K562 (cell line): ENCODE measurements around the gene ILK. TPM values are rescaled to one million over a fixed set of nuclear protein-coding genes. Genes with fewer than 3 reads are reported as not detected.
A peak's percentile ranks its signal among the peaks of the same experiment; 100 is the strongest.

ENCODE experiments used
- EP300 ChIP-seq: IDR thresholded peaks from 2 replicates; pipeline ENCODE4 v1.6.1; 2012; ENCODE audit warnings: low read length, improper control_type of control experiment
- EP400 ChIP-seq: fragments of 450-650 bp; IDR thresholded peaks from 2 replicates; pipeline ENCODE4 v1.6.1; 2017; ENCODE audit warnings: antibody characterized with exemption, mild to moderate bottlenecking, moderate library complexity
- FOS ChIP-seq: IDR thresholded peaks from 3 replicates; pipeline ENCODE4 v1.6.1; 2011; ENCODE audit not compliant: insufficient read length; ENCODE audit errors: extremely low read depth
- FOSL1 ChIP-seq: fragments of 200-800 bp; sonication (Bioruptor generic); conservative IDR thresholded peaks from 2 replicates; pipeline ENCODE4 v1.6.1; 2016; ENCODE audit warnings: missing genetic modification characterization, missing compliant biosample characterization
- FOXA1 ChIP-seq: fragments of 450-650 bp; IDR thresholded peaks from 2 replicates; pipeline ENCODE4 v1.6.1; 2016; ENCODE audit warnings: mild to moderate bottlenecking, borderline replicate concordance
- FOXJ2 ChIP-seq: fragments of 200-800 bp; sonication (Bioruptor generic); IDR thresholded peaks from 2 replicates; pipeline ENCODE4 v1.6.1; 2016; ENCODE audit warnings: missing genetic modification characterization, missing compliant biosample characterization
- FOXK1 ChIP-seq: sonication (generic); formaldehyde crosslinking; IDR thresholded peaks from 2 replicates; pipeline ENCODE4 v1.8.0; 2022; ENCODE audit warnings: missing genetic modification reagents, mild to moderate bottlenecking, borderline replicate concordance
- HNRNPL ChIP-seq: fragments of 200-400 bp; formaldehyde crosslinking; IDR thresholded peaks from 2 replicates; pipeline ENCODE4 v1.6.1; 2017; ENCODE audit warnings: low read depth, mild to moderate bottlenecking, low read length
- L3MBTL2 ChIP-seq: fragments of 450-650 bp; IDR thresholded peaks from 2 replicates; pipeline ENCODE4 v1.6.1; 2016; ENCODE audit warnings: mild to moderate bottlenecking, moderate library complexity
- NR2C2 ChIP-seq, 2 experiments: fragments of 200-800 bp in 1 of 2; sonication (Bioruptor generic) in 1 of 2; sonication (generic) in 1 of 2; formaldehyde crosslinking in 1 of 2; IDR thresholded peaks; 2 replicates each; pipeline versions ENCODE4 v1.6.1 to v1.8.0; 2016 to 2022; ENCODE audit warnings: mild to moderate bottlenecking in 1 of 2, missing compliant biosample characterization in 1 of 2, missing genetic modification characterization in 1 of 2, missing genetic modification reagents in 1 of 2
- SMAD3 ChIP-seq: fragments of 450-650 bp; formaldehyde crosslinking; conservative IDR thresholded peaks from 2 replicates; pipeline ENCODE4 v1.4.0; 2020; ENCODE audit warnings: mild to moderate bottlenecking
- SMAD4 ChIP-seq: fragments of 250-450 bp; sonication (Bioruptor Pico); conservative IDR thresholded peaks from 2 replicates; pipeline ENCODE4 v1.8.0; 2021; ENCODE audit warnings: inconsistent platforms, mild to moderate bottlenecking, moderate library complexity
- ZC3H11A ChIP-seq: IDR thresholded peaks from 2 replicates; pipeline ENCODE4 v1.6.1; 2012; ENCODE audit warnings: low read depth, low read length, improper control_type of control experiment
- ZNF134 ChIP-seq: fragments of 250-450 bp; sonication (Bioruptor Pico); conservative IDR thresholded peaks from 2 replicates; pipeline ENCODE4 v1.4.0; 2020
- ZNF174 ChIP-seq: fragments of 250-450 bp; sonication (Bioruptor Pico); IDR thresholded peaks from 2 replicates; pipeline ENCODE4 v1.4.0; 2020; ENCODE audit warnings: mild to moderate bottlenecking
- polyA plus RNA-seq, 8 experiments: library from polyadenylated mRNA; depleted of rRNA in 4 of 8; stranded (reverse) in 5 of 8; unstranded in 3 of 8; fragments of >200 nt; fragmentation: Nextera tagmentation in 2 of 8; fragmentation: Illumina TruSeq in 1 of 8; extraction: Ambion mirVana in 2 of 8; extraction: Trizol in 1 of 8; gene quantifications; 2 replicates each; pipeline versions ENCODE4 v1.2.1 to v1.2.3, GENCODE V29; 2011 to 2014; ENCODE audit warnings: inconsistent platforms in 1 of 8, missing spikeins in 1 of 8
- total RNA-seq, 7 experiments: library from RNA; depleted of rRNA in 6 of 7; stranded (reverse); fragments of >200 nt in 6 of 7; fragmentation: Illumina TruSeq in 2 of 7; extraction: Trizol in 2 of 7; gene quantifications; 2 replicates each; pipeline versions ENCODE4 v1.2.1 to v1.2.3, GENCODE V29; 2011 to 2021; ENCODE audit warnings: low replicate concordance in 1 of 7
- TF ChIP-seq, protein P1 (sequence below), 3 experiments: fragments of 200-800 bp in 1 of 3; sonication (Bioruptor generic) in 1 of 3; sonication (generic) in 1 of 3; formaldehyde crosslinking in 1 of 3; IDR thresholded peaks; 2 replicates each; pipeline versions ENCODE4 v1.6.1 to v1.8.0; 2016 to 2022; ENCODE audit warnings: mild to moderate bottlenecking in 2 of 3, missing compliant biosample characterization in 2 of 3, missing genetic modification characterization in 2 of 3, missing genetic modification reagents in 1 of 3
- TF ChIP-seq, protein P2 (sequence below): fragments of 450-650 bp; formaldehyde crosslinking; IDR thresholded peaks from 2 replicates; pipeline ENCODE4 v1.4.0; 2020; ENCODE audit warnings: mild to moderate bottlenecking, moderate library complexity

The ILK gene
- total and polyA plus RNA-seq, 9 of the 15 experiments (the other 6 are each of a cell fraction or from before 2014, with no cell fraction given) = 43.3 to 95.9 (median 58.9) TPM

DNA sequence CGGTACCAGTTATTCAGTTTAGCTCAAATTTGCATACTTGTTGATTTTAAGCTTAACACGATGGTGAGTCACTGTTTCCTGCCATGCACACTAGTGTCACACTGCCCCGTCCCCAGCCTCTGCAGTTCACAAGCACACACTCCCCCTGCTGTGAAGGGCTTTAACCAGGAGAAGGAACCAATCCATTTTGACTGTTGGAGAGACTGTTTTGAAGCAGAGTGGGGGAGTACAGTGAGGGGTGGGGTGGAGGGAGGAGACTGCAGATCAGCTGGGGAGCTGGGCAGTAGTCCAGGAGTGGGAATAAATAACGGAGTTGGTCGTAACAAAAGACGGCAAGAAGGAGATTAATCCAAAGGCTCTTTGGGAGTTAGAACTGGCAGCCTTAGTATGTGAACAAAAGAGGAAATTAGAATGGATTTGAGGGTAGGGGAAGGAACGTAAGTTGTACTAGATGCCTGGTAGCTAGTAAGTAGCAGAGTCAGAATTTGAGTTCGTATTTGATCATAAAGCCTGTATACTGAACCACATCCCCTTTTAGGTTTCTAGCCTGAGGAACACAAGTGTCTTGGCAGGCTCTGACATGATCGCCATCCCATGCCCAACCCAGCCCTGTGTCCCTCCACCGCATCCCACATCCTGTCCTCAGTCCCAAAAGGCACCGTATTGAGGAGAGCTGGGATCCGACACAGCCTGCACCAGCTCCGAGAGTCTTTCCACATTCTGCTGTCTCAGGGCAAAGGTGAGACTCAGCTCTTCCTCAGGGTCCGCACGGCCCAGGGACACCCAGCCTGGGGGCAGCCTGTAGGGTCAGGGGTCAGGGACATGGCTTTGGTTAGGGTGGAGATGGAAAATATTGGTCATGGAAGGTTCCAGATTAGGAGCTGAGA, 14.8 kb downstream of the ILK start (continued):
- TF ChIP-seq HNRNPL (no peak), EP300 (peak; percentile 42; the same call in 1 of the 2 replicates), SMAD4 (CRISPR knock-in tag) (0 out of 2 replicates have a peak, but pooled peaks have one; percentile 36), FOXJ2 (tag) (peak; percentile 51; the same call in 1 of the 2 replicates), NR2C2 (CRISPR knock-in tag; IDR thresholded peaks at IDR 0.05) (no peak), NR2C2 (tag; IDR thresholded peaks at IDR 0.05) (peak; percentile 82), ZNF134 (CRISPR knock-in tag) (no peak), FOS (peak; percentile 42), ZNF174 (CRISPR knock-in tag) (no peak), EP400 (peak; percentile 43; the same call in 1 of the 2 replicates), ZC3H11A (no peak), L3MBTL2 (0 out of 2 replicates have a peak, but pooled peaks have one; percentile 25), SMAD3 (CRISPR knock-in tag) (0 out of 2 replicates have a peak, but pooled peaks have one; percentile 12), FOXA1 (no peak), FOXK1 (0 out of 2 replicates have a peak, but pooled peaks have one; percentile 50), FOSL1 (tag) (peak; percentile 93)
- TF ChIP-seq, protein P1, sequence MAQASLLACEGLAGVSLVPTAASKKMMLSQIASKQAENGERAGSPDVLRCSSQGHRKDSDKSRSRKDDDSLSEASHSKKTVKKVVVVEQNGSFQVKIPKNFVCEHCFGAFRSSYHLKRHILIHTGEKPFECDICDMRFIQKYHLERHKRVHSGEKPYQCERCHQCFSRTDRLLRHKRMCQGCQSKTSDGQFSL (CRISPR knock-in tag; IDR thresholded peaks at IDR 0.05) = no peak
- TF ChIP-seq, protein P1 (tag; IDR thresholded peaks at IDR 0.05) = peak in 1 of 2 experiments; percentile 77; a peak in 1 of 4 replicates
- TF ChIP-seq, protein P2, sequence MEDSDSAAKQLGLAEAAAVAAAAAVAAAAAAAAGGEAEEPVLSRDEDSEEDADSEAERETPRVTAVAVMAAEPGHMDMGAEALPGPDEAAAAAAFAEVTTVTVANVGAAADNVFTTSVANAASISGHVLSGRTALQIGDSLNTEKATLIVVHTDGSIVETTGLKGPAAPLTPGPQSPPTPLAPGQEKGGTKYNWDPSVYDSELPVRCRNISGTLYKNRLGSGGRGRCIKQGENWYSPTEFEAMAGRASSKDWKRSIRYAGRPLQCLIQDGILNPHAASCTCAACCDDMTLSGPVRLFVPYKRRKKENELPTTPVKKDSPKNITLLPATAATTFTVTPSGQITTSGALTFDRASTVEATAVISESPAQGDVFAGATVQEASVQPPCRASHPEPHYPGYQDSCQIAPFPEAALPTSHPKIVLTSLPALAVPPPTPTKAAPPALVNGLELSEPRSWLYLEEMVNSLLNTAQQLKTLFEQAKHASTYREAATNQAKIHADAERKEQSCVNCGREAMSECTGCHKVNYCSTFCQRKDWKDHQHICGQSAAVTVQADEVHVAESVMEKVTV (CRISPR knock-in tag) = peak; percentile 49; the same call in 1 of the 2 replicates
